ENCODE data around the gene GTF2IRD1. TPM values are rescaled to one million over a fixed set of nuclear protein-coding genes. Genes with fewer than 3 reads are reported as not detected.
"Not testable (repeated sequence)": the region's sequence is repeated elsewhere in the genome, so short reads cannot be mapped to it uniquely, and the experiment has no call there.

GTF2IRD1 gene
- total RNA-seq, 1 experiment from 2014 or later, result 16.9 TPM

DNA sequence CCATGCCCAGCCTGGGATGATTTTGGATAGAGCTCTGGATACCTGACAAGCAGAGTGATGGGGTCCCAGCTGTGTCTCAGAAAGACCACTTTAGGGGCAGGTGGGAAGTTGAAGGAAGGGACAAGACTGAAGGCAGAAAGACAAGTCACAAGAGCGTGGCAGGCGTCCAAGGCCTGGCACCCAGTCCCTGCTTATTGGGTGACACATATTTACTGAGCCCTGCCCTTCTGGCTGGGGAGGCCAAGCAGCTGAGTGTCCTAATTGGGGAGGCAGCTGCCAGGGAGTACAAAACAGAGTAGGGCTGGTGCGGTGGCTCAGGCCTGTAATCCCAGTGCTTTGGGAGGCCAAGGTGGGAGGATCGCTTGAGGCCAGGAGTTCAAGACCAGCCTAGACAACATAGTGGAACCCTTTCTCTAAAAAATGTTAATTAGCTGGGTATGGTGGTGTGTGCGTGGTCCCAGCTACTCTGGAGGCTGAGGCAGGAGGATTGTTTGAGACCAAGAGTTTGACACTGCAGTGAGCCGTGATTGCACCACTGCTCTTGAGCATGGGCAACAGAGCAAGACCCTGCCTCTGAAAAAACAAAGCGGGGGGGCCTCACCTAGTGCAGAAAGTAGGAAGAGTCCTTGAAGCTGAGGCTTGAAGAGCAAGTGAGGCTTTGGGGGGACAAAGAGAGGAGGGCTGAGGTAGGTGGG lies 150.8 kb downstream of the GTF2IRD1 start:
- DNase-seq (ENCODE audit: low read depth), result peak; percentile 69

DNA sequence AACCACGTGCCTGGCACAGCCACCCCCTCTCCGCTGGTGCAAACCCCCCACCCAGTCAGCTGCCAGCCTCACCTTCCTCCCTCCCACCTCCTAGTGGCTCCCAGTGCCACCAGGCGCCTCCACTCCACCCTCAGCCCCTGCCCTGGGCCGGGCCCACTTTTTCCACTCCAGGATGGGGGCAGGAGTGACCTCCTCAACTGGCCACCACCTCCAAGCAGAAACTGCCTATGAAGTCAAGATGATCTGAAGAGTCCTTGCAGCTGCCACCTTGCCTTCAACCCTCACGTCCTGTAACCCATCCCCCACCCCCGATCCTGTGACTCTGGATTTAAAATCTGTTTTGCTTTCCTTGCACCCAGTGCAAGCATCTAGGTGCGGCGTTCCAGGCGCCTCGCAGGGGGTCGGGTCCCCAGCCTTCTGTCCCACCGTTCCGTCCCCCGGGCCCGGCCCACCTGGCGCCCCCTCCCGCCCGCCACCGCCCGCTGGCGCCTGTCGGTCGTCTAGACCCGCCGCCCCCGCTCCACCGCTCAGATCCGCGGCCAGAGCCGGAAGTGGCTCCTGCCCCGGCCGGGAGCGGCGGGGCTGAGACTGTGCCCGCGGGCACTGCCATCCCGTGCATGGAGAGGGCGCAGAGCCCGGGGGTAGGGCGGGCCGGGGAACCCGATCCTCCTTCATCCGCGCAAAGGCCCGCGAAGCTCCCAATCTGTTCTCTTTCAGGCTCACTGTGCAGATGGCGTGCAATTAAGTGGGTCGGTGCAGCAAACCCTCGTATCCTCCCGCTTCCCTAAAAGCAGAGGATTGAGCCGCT lies 152.6 kb downstream of the GTF2IRD1 start:
- DNase-seq (ENCODE audit: low read depth), result peak; percentile 75

DNA sequence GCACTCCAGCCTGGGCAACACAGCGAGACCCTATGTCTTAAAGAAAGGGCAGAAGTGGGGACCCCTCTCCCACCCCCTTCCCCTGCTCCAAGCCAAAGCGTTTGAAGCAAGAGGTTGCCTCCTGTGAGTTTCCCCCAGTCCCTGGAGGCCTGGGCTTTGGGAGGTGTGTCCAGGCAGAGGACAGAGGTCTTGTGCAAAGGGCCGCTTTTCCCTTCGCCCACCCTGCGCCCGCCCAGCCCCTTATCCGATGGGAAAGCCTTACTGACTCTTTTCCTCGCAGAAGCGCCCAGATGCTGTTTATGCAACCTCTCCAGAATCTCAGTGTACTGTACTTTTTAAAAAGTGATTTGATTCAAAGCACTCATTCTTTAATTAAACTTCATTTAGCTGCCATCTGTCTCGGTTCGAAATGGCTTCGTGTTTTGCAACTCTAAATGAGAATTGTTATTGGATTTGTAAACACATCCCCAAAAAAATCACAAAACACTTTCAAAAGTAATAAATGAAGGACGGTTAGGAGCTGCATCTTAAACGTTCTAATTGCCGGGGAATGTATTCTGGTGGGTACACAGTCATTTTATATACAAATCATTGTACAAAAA lies 153.3 kb downstream of the GTF2IRD1 start:
- DNase-seq (ENCODE audit: low read depth), result no peak

DNA sequence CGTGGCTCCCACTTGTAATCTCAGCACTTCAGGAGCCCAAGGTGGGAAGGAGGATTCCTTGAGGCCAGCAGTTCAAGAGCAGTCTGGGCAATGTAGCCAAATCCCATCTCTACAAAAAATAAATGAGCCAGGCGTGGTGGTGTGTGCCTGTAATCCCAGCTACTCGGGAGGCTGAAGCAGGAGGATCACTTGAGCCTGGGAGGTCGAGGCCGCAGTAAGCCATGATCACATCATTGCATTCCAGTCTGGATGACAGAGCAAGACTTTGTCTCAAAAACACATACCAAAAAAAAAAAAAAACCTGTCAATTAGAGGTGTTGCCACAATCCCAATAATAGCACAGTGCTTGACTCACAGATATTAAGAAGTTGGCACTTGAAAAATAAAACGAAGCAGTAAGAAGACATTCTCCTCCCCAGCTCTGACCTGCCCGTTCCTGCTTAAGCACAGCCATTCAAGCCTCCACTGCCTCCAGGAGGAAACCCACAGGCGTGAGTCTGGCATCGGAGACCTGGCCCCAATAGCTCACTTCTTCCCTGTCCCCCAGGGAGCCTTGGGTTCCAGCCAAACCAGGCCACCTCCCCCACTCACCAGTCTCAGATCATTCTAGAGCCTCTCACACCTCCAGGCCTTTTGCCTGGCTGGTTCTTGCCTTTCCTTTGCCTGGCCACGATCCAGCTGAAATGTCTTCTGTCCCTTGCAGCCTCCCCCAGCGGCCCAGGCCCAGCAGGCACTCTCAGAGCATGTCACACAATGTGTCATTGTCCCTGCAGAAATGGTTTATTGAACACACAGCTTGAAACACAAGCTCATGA lies 158.5 kb downstream of the GTF2IRD1 start:
- peak; percentile 87 for DNase-seq (ENCODE audit: low read depth)

DNA sequence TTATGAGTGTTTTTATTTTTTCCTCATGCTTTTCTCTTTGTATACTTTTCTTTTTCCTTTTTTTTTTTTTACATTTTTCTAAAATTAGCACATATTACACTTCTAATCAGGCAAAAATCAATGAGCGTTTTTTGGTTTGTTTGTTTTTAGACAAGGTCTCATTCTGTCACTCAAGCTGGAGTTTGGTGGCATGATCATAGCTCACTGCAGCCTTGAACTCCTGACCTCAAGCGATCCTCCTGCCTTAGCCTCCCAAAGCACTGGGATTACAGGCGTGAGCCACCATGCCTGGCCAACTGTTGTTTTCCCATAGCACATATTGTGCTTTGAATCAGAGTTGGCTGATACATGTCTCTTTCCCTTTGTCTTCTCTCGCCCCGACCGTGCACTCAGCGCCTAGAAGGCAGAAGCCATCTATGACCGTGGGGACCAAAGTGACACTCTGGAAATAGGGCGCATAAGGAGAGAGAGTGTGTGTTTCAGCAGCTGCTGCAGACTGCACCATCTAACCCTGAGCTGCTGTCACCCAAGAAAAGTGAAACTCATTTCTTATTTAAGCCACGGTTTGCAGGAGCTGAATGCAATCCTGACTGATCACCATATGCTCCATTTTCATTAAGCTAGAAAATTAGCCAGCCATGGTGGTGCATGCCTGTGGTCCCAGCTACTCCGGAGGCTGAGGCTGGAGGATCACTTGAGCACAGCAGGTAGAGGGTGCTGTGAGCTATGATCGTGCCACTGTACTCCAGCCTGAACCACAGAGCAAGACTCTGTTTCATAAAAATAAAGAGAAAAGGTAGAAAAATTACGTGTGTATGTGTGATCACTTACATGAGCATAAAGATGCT lies 162.5 kb downstream of the GTF2IRD1 start:
- no peak for DNase-seq (ENCODE audit: low read depth)

DNA sequence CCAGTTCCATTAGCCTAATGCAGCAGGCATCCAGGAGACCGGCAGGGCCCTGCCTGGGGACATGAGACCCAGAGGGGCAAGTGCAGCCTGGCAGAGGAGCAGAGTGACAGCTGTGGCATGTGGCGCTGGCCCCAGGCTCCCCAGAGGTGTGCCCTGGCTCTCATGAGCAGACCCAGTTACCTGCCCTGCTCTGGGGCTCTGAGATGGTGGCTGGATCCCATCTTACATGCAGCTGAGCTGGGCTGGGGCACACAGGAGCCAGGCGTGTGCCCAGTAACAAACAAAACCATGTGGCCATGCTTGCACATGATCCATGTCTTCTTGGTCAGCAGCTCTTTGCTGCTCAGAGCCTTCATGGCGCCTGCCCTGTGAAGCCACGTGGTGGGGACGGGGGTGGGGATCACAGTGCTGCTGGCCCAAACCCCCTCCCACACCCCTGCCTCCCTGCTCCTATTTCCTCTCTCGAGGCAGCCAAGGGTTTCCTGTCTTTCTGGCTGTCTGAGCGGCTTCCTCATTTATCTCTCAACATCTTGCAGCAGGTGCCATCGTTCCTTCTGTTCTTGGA lies 163.6 kb downstream of the GTF2IRD1 start:
- DNase-seq (ENCODE audit: low read depth), result no peak

DNA sequence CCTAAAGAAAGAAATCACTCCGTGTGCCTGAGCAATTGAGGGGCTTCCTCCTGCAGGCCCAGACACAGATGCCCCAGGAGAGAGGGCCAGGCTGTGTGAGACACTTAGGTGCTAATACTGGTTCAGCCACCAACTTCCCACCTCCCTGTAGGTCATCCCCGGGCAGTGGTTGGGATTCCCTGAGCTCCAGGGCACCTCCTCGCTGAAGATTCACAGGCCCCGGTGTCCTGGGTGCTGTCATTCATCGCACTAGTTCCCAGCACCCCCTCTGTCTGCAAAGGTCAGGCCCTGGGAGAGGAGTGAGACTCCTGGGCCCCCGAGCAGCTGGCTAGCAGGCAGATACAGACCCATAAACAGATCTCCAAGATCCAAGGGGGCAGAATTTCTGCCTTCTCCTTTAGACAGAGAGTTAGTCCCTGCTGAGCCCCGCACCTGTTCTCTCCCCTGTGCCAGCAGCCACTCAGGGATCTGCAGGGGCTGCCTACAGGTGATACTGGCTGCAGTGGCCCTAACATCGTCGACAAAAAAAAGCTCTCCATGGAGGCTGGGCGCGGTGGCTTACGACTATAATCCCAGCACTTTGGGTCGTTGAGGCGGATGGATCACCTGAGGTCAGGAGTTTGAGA lies 165.6 kb downstream of the GTF2IRD1 start:
- no peak for DNase-seq (ENCODE audit: low read depth)

DNA sequence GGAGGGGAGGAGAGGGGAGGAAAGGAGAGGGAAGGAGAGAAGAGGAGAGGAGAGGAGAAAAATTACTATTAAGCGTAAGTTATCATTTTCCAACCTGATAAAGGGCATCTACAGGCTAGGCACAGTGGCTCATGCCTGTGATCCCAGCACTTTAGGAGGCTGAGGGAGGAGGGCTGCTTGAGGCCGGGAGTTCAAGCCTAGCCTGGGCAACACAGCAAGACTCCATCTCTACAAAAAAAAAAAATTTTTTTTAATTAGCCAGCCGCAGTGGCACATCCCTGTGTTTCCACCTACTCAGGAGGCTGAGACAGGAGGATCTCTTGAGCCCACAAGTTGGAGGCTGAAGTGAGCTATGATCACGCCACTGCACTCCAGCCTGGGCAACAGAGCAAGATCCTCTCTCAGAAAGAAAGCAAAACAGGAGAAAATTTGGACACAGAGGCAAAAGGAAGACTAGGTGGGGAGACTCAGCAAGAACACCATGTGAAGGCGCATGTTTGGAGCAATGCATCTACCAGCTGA lies 168.6 kb downstream of the GTF2IRD1 start:
- DNase-seq (ENCODE audit: low read depth), result no peak

DNA sequence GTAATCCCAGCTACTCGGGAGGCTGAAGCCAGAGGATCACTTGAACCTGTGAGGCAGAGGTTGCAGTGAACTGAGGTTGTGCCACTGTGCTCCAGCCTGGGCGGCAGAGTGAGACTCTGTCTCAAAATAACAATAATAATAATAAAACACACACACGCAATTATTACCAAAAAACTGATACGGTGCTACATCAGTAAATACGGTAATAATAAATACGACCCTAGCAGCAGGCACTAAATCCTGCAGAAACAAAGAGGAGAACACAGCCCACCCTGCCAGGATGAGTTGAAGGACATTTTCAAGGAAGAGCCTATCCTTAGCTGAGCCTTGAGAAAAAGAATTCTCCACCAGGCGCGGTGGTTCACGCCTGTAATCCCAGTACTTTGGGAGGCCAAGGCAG lies 169.4 kb downstream of the GTF2IRD1 start:
- DNase-seq (ENCODE audit: low read depth), result no peak

DNA sequence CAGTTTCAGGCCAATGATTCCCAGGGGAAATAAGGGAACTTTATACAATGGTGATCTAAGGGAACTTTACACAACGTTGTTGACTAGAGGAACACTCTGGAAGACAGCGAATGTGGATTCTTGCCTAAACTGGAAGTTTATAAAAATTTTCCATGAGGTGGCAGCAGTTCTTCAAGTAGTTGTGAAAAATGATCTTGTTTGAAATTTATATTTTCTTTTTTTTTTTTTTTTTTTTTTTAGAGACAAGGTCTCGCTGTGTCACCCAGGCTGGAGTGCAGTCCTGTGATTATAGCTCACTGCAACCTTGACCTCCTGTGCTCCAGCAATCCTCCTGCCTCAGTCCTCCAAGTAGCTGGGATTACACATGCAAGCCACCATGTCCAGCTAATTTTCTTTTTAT lies 171.7 kb downstream of the GTF2IRD1 start:
- peak; percentile 55 for DNase-seq (ENCODE audit: low read depth)

DNA sequence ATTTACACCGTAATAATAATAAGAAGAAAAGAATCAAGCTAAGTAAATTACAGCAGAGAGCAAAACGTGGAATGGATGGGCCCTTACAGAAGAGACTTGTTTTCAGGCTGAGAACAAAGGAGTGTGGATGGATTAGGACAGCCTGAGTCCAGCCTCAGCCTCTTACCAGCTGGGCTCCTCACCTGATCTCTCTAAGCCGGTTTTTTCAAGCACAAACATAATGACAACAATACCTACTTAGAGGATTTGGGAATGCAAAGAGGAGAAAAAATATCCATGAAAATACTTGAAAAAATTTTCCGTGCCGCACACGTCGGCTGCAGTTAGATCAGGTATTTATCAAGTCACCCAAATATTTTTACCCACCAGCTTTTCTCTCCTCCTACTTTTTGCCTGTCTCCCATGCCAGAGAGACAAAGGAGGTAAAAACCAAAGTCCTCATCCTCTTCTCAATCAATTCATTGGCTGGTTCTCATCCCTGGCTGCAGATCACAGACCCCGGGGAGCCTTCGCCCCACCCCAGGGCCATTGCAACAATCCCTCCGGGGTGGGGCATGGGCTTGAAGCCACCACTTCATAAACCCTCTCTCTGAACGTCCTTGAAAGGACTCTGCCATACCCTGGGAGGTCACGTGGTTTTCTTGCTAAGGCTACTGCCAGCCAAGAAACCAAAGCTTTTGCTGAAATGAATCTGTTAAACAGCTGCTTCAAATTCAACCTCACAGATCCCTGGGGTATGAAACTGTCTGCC lies 174.1 kb downstream of the GTF2IRD1 start:
- DNase-seq (ENCODE audit: low read depth), result peak; percentile 40

DNA sequence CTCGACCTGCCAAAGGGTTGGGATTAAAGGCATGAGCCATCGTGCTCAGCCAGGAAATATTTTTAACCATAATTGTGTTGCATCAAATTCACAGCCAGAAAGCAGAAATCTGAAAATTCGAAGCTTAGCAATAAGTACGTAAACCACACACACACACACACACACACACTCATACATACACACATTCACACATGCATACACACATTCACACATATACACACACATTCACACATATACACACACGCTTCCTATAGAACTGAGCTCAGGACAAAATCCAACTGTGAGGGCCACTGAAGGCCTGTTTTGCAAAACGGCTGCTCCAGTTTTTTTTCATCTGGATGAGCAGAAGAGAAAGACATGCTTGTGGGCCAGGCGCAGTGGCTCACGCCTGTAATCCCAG lies 178.8 kb downstream of the GTF2IRD1 start:
- DNase-seq (ENCODE audit: low read depth), result no peak

DNA sequence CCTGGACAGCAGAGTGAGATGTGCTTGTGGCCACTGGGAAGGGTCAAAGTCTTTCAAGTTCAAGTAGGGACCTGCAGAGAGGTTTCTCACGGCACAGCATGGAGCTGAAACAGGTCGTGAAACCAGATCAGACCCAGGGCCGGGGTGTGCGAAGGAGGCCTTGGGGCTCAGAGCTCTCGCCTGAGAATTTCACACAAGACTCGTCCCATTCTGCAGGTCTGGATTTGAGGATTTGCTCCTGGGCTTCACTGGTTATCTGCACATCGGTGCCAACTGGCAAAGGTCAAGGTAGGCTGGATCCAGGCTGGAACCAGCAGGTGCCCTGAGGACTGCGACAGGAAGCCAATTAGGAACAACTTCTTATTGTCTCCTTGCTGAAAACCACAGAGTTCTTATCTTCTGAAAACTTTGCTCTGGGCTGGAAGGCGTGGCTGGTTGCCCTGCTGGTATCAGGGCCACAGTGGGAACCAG lies 179.8 kb downstream of the GTF2IRD1 start:
- no peak for DNase-seq (ENCODE audit: low read depth)

DNA sequence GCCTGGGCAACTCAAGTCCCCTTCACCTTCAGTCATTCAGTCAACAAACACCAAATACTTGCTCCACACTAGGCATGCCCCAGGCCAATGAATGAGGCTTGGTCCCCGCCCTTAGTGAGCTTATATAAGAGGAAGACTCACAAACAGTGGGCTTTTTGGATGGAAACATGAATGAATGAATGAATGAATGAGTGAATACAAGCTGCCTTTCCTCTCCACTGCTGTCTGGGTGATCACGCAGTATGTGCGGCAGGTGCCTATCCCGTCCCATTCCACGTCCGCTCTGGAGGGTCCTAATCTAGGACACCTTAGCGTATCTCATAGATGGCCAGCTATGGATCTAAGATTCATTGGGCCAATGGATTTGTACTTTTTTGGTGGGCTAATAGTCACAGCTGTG lies 184.0 kb downstream of the GTF2IRD1 start:
- DNase-seq (ENCODE audit: low read depth), result no peak

DNA sequence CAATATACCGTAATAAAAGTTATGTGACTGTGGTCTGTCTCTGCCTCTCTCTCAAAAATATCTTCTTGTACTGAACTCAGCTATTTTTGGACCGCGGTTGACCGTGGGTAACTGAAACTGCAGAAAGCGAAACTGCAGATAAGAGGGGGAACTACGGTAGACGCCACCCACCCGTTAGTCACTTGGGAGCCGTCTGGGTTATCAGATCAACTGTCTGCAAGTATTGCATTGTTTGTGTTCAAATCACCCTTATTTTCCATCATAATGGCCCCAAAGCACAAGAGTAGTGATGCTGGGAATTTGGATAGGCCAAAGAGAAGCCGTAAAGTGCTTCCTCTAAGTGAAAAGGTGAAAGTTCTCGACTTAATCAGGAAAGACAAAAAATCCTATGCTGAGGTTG lies 196.3 kb downstream of the GTF2IRD1 start:
- DNase-seq (ENCODE audit: low read depth), result peak; percentile 66

DNA sequence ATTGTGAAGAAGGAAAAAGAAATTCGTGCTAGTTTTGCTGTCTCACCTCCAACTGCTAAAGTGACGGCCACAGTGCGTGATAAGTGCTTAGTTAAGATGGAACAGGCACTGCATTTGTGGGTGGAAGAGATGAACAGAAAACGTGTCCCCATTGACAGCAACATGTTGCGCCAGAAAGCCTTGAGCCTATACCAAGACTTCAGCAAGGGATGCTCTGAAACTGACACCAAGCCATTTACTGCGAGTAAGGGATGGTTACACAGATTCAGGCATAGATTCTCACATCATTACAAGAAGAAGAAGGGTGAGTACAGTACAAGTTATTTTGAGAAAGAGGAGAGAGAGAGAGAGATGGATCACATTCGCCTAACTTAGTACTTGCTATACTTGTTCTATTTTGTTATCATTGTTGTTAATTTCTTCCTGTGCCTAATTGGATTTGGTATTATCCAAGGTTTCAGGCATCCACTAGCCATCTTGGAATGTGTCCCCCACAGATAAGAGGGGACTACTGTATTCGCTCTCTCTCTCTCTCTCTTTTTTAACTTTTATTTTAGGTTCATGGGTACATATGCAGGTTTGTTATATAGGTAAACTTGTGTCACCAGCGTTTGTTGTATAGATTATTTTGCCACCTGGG lies 196.9 kb downstream of the GTF2IRD1 start:
- not testable (repeated sequence) for DNase-seq (ENCODE audit: low read depth)

DNA sequence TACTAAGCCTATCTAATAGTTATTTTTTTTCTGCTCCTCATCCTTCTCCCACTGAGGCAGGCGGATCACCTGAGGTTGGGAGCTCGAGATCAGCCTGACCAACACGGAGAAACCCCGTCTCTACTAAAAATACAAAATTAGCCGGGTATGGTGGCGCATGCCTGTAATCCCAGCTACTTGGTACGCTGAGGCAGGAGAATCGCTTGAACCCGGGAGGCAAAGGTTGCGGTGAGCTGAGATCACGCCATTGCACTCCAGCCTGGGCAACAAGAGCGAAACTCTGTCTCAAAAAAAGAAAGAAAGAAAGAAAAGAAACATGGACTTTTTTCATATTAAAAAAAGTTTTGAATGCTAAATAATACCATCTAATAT lies 197.4 kb downstream of the GTF2IRD1 start:
- DNase-seq (ENCODE audit: low read depth), result not testable (repeated sequence)

Measured in M059J (cell line).